ENCODE measurements around the gene TFDP3. TPM values are rescaled to one million over a fixed set of nuclear protein-coding genes. Genes with fewer than 3 reads are reported as not detected.

Gene TFDP3, protein sequence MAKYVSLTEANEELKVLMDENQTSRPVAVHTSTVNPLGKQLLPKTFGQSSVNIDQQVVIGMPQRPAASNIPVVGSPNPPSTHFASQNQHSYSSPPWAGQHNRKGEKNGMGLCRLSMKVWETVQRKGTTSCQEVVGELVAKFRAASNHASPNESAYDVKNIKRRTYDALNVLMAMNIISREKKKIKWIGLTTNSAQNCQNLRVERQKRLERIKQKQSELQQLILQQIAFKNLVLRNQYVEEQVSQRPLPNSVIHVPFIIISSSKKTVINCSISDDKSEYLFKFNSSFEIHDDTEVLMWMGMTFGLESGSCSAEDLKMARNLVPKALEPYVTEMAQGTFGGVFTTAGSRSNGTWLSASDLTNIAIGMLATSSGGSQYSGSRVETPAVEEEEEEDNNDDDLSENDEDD
- not detected in 2 replicates for total RNA-seq

DNA sequence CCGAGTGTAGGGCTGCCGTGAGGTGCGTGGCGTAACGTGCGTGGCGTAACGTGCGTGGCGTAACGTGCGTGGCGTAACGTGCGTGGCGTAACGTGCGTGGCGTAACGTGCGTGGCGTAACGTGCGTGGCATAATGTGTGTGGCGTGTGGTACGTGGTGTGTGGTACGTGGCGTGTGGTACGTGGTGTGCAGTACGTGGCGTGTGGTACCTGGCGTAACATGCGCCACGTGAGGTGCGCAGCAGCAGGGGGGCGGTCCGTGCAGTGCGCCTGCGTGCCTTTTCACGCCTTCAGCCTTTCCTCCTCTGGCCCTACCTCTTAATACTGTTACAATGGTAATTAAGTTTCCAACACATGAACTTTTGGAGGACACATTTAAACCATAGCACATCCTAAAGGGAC lies at the start of gene TFDP3:
Gene TFDP3 (minus strand): TSS at position 26 of the 400 bp plus-strand sequence. CDS start 95 bp downstream, outside the sequence.

Other genes with a start within 250 kb of the TFDP3 start
- gene USP26, start 121.2 kb downstream of the TFDP3 start, total RNA-seq = not detected in 2 replicates
- 0.38 and 0.85 TPM in 2 replicates for gene GPC4, start 197.1 kb upstream of the TFDP3 start, total RNA-seq